Natural killer cell (primary cell): Measurements from ENCODE around the gene APOBEC3H. TPM values are rescaled to one million over a fixed set of nuclear protein-coding genes. Genes with fewer than 3 reads are reported as not detected.
A peak's percentile ranks its signal among the peaks of the same experiment; 100 is the strongest.

Source experiments
- ATAC-seq, 3 donors: fragments of 150-1000 bp in 2 of 3; fragments of 200-7000 bp in 1 of 3; cut with Tn5 transposase; 1 replicate in 1 of 3; 2 replicates in 2 of 3; pipeline ENCODE4 v1.10.0; 2021; ENCODE audit warnings: mild to moderate bottlenecking in 2 of 3, moderate library complexity in 2 of 3
- DNase-seq, 2 donors: peaks; one replicate each; pipeline versions ENCODE4 v3.0.0 to v3.0.0-alpha.2; 2013 to 2021; ENCODE audit warnings: mixed read lengths in 1 of 2
- H3K27ac ChIP-seq: one replicate; pipeline ENCODE4 v1.5.1; 2013; ENCODE audit warnings: mild to moderate bottlenecking, low read length
- H3K27me3 ChIP-seq: one replicate; pipeline ENCODE4 v1.6.1; 2013; ENCODE audit warnings: low read length; ENCODE audit not compliant: control insufficient read depth, insufficient read depth
- H3K36me3 ChIP-seq: one replicate; pipeline ENCODE4 v1.6.1; 2013; ENCODE audit warnings: low read length; ENCODE audit not compliant: control insufficient read depth, insufficient read depth
- H3K4me1 ChIP-seq: one replicate; pipeline ENCODE4 v1.6.1; 2013; ENCODE audit warnings: low read length; ENCODE audit not compliant: control insufficient read depth, insufficient read depth
- H3K4me3 ChIP-seq: one replicate; pipeline ENCODE4 v1.5.1; 2013; ENCODE audit warnings: low read length
- H3K9me3 ChIP-seq: one replicate; pipeline ENCODE4 v1.6.1; 2013; ENCODE audit warnings: low read length; ENCODE audit not compliant: control insufficient read depth, insufficient read depth
- H3K27ac Mint-ChIP-seq, 2 donors: one replicate each; pipeline ENCODE4 v1.8.0; 2022; ENCODE audit warnings: mild to moderate bottlenecking in 2 of 2, mixed read lengths in 2 of 2, moderate library complexity in 1 of 2
- H3K27me3 Mint-ChIP-seq, 2 donors: one replicate each; pipeline ENCODE4 v1.8.0; 2022; ENCODE audit warnings: low read depth in 2 of 2, mixed read lengths in 2 of 2
- H3K36me3 Mint-ChIP-seq: one replicate; pipeline ENCODE4 v1.8.0; 2022; ENCODE audit warnings: mixed read lengths
- H3K4me1 Mint-ChIP-seq, 2 donors: one replicate each; pipeline ENCODE4 v1.8.0; 2022; ENCODE audit warnings: mixed read lengths in 2 of 2
- H3K4me3 Mint-ChIP-seq: one replicate; pipeline ENCODE4 v1.8.0; 2022; ENCODE audit warnings: mild to moderate bottlenecking, moderate library complexity, mixed read lengths
- H3K9me3 Mint-ChIP-seq, 2 donors: one replicate each; pipeline ENCODE4 v1.8.0; 2022; ENCODE audit warnings: mixed read lengths in 2 of 2
- CTCF ChIP-seq: fragments of 200-600 bp; IDR thresholded peaks from one replicate; pipeline ENCODE4 v1.8.0; 2022; ENCODE audit warnings: antibody characterized with exemption
- WGBS: methylation state at CpG from one replicate; pipeline ENCODE4 v1.1.7; 2013; ENCODE audit warnings: missing lambda C conversion rate; ENCODE audit not compliant: insufficient coverage; 5-methylcytosine and 5-hydroxymethylcytosine counted together
- intact Hi-C: fragments of 100-400 bp; cut with micrococcal nuclease; formaldehyde crosslinking; loops from one replicate; pipeline ENCODE4 v1.14.2; 2022
- total RNA-seq, 4 donors: library from RNA; stranded (reverse); fragments of 120-200 nt in 1 of 4; gene quantifications; one replicate each; pipeline versions ENCODE4 v1.2.3 to v1.2.4, GENCODE V29; 2013 to 2022

Gene APOBEC3H
- total RNA-seq, 3 donors from 2014 or later (not counting 1 experiment from before 2014, with no cell fraction given), result 14.1 to 17.0 (median 14.6) TPM

- Histone ChIP-seq H3K27ac (no peak overlapping the region), H3K4me3 (no peak overlapping the region), H3K4me1 (peaks cover 13% of the 10 kb centered on the region), H3K36me3 (no peaks in the 10 kb centered on the region), H3K27me3 (no peaks in the 10 kb centered on the region), H3K9me3 (no peaks in the 10 kb centered on the region)
- Mint-ChIP-seq H3K27me3 (no peaks in the 10 kb centered on the region), H3K4me3 (no peak overlapping the region), H3K9me3 (no peaks in the 10 kb centered on the region), H3K4me1 (peaks cover 30 to 31% of the 10 kb centered on the region in 2 donors), H3K27ac (no peak overlapping the region), H3K36me3 (no peaks in the 10 kb centered on the region)
- intact Hi-C loops, result loop anchor here (2.0 kb wide), 1 partner anchor 108 kb away; the partner anchor contains the start of gene APOBEC3C
- 94% methylated on average over 17 of the region's 17 CpGs for WGBS
- ATAC-seq (no peak), DNase-seq (peak in 1 of 2 donors; percentile 4)
- TF ChIP-seq CTCF, result no peak
These were observed 25.9 kb downstream of the APOBEC3H start for GRCh38 chr22:39122772-39123470.

DNA sequence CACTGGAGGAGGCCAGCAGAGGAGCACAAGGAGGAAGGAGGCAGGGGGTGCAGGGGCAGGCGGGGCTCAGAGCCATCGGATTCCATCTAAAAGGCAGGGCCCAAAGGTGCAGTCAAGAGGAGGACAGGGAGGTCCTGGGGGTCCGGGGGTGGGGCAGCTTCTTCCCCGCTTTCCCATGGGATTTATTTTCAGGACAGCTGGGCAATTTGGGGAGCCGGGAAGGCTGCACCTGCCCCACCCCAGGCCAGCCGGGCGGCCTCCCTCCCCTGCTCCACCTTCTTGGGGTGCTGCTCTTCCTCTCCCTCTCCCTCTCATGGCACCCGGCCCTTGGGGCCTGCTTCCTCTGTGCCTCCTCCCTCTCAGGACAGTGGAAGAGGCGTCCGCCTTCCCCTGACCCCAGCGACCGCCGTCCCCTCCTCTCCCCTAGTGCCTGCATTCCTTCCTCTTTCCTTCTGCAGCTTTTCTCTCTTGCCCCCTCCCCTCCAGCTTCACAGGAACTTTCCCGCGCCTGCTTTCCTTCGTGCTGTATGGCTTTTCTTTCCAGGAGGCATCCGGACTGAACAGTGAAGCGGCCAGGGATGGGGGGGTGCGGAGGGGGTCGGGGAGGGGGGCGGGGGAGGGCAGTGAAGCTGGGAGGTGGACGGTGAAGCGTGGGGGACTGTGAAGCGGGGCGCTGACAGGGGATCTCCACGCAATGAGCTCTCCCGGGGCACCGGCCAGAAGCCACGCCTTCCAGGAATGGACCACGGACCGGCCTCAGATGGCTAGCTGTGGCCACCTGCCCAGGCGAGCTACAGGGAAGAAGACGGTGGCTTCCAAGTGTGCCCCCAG lies 26.9 kb downstream of the APOBEC3H start:
- TF ChIP-seq CTCF, result no peak
- H3K4me1 ChIP-seq, result peaks cover 3% of the 10 kb centered on the region
- Mint-ChIP-seq H3K4me1 (peaks cover 21 to 24% of the 10 kb centered on the region in 2 donors), H3K27me3 (no peaks in the 10 kb centered on the region), H3K27ac (no peak overlapping the region), H3K9me3 (no peaks in the 10 kb centered on the region), H3K36me3 (no peaks in the 10 kb centered on the region), H3K4me3 (no peak overlapping the region)
- DNase-seq (no peak), ATAC-seq (no peak)
- no peaks in the 10 kb centered on the region for H3K36me3 ChIP-seq
- no peak overlapping the region for H3K27ac ChIP-seq
- intact Hi-C loops, result loop anchor here (2.0 kb wide), 1 partner anchor 109 kb away; the partner anchor contains the start of gene APOBEC3C
- no peak overlapping the region for H3K4me3 ChIP-seq
- 51% methylated on average over 28 of the region's 33 CpGs for WGBS
- H3K9me3 ChIP-seq, result no peaks in the 10 kb centered on the region
- H3K27me3 ChIP-seq, result no peaks in the 10 kb centered on the region

GRCh38 chr22:39125622-39126021 lies 28.6 kb downstream of the APOBEC3H start:
- no peaks in the 10 kb centered on the region for H3K36me3 ChIP-seq
- Mint-ChIP-seq H3K27ac (no peak overlapping the region), H3K4me3 (no peak overlapping the region)

More at GRCh38 chr22:39125622-39126021, 28.6 kb downstream of the APOBEC3H start:
- 90% methylated on average over 5 of the region's 5 CpGs for WGBS
- Mint-ChIP-seq H3K9me3 (no peaks in the 10 kb centered on the region), H3K27me3 (no peaks in the 10 kb centered on the region), H3K36me3 (no peaks in the 10 kb centered on the region), H3K4me1 (peaks cover 17 to 18% of the 10 kb centered on the region in 2 donors)
- intact Hi-C loops, result no loop called here
- ATAC-seq (no peak), DNase-seq (no peak)
- no peak for TF ChIP-seq CTCF
- Histone ChIP-seq H3K4me3 (no peak overlapping the region), H3K27me3 (no peaks in the 10 kb centered on the region), H3K27ac (no peak overlapping the region), H3K4me1 (peaks cover 3% of the 10 kb centered on the region), H3K9me3 (no peaks in the 10 kb centered on the region)
